ENCODE results near the gene CCDC88B. TPM values are rescaled to one million over a fixed set of nuclear protein-coding genes. Genes with fewer than 3 reads are reported as not detected.
"Not testable (repeated sequence)": the region's sequence is repeated elsewhere in the genome, so short reads cannot be mapped to it uniquely, and the experiment has no call there.

Gene CCDC88B
- total and polyA plus RNA-seq, 2 donors = 2.6 to 10.2 TPM

- Histone ChIP-seq H3K27ac (ENCODE audit: low read depth) (no peak overlapping the region), H3K4me3 (ENCODE audit: low read depth, low read length) (no peak overlapping the region), H3K36me3 (ENCODE audit: insufficient read depth) (peaks cover 2% of the 10 kb centered on the region), H3K4me1 (ENCODE audit: insufficient read depth) (no peaks in the 10 kb centered on the region)
- no peak for DNase-seq (ENCODE audit: extremely low spot score)
- WGBS = 84% methylated on average over 7 of the region's 7 CpGs
These were observed 17.1 kb upstream of the CCDC88B start for GRCh38 chr11:64322925-64323260.

- H3K4me1 ChIP-seq (ENCODE audit: insufficient read depth) = no peaks in the 10 kb centered on the region
- no peak overlapping the region for H3K4me3 ChIP-seq (ENCODE audit: low read depth, low read length)
- peaks cover 2% of the 10 kb centered on the region for H3K36me3 ChIP-seq (ENCODE audit: insufficient read depth)
- WGBS = 68% methylated on average over 5 of the region's 5 CpGs
- DNase-seq (ENCODE audit: extremely low spot score) = no peak
- H3K27ac ChIP-seq (ENCODE audit: low read depth) = no peak overlapping the region
These were observed 16.6 kb upstream of the CCDC88B start for GRCh38 chr11:64323373-64323772.

DNA sequence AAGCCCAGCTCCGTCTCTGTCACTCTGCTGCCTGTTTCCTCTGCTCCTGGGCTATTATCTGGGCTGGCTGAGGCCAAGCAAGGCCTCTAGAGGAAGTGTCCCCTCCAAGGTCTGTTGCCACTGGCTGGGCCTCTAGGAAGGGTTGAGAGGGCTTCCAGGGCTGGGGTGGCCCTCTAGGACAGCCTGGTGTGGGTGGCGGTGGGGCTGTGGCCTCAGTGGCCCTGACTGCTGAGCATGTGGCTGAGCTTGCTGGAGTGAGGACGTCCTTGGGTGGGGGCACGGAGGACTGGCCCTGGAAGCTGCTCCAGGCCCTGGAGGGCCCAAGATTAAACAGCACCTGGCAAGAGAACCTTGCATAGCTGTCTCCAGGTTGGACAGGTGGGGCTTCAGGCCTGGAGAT lies 16.0 kb upstream of the CCDC88B start:
- not testable (repeated sequence) for DNase-seq (ENCODE audit: extremely low spot score); H3K4me3 ChIP-seq (ENCODE audit: low read depth, low read length); H3K4me1 ChIP-seq (ENCODE audit: insufficient read depth); H3K36me3 ChIP-seq (ENCODE audit: insufficient read depth)
- peak overlapping the region; percentile 56 for H3K27ac ChIP-seq (ENCODE audit: low read depth)
- WGBS = 83% methylated on average over 4 of the region's 4 CpGs

DNA sequence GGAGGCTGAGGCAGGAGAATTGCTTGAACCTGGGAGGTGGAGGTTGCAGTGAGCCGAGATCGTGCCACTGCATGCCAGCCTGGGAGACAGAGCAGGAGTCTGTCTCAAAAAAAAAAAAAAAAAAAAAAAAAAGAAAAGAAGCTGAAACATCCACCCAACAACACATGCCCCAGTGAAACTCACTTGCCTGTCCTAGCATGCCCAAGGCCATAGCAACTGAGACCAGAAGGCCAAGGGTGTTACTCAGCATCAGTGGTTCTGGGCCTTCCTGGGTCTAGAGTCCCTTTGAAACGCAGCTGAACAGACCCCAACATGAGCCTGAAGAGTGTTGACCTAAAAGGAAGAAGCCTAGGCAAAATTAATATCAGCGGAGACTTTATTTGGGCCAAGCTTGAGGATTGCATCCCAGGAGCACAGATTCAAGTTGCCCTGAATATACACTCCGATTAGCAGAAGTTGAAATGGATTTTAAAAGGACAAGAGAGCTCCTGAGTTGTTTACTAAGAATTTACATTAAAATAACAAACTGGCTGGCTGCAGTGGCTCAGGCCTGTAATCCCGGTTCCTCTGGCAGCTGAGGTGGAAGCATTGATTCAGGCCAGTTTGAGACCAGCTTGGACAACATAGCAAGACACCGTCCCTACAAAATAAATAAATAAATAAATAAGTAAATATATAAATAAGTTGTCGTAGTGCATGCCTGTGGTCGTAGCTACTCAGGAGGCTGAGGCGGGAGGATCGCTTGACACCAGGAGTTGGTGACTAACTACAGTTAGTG lies 15.1 kb upstream of the CCDC88B start:
- no peaks in the 10 kb centered on the region for H3K4me1 ChIP-seq (ENCODE audit: insufficient read depth)
- peaks cover 2% of the 10 kb centered on the region for H3K36me3 ChIP-seq (ENCODE audit: insufficient read depth)
- H3K4me3 ChIP-seq (ENCODE audit: low read depth, low read length) = no peak overlapping the region
- WGBS = 58% methylated on average over 11 of the region's 11 CpGs
- H3K27ac ChIP-seq (ENCODE audit: low read depth) = peak overlapping the region; percentile 28
- DNase-seq (ENCODE audit: extremely low spot score) = no peak

- no peak overlapping the region for H3K4me3 ChIP-seq (ENCODE audit: low read depth, low read length)
- H3K36me3 ChIP-seq (ENCODE audit: insufficient read depth) = no peaks in the 10 kb centered on the region
- 93% methylated on average over 2 of the region's 2 CpGs for WGBS
- DNase-seq (ENCODE audit: extremely low spot score) = no peak
- no peak overlapping the region for H3K27ac ChIP-seq (ENCODE audit: low read depth)
- H3K4me1 ChIP-seq (ENCODE audit: insufficient read depth) = peaks cover 2% of the 10 kb centered on the region
These were observed 12.6 kb upstream of the CCDC88B start for GRCh38 chr11:64327375-64327774.

DNA sequence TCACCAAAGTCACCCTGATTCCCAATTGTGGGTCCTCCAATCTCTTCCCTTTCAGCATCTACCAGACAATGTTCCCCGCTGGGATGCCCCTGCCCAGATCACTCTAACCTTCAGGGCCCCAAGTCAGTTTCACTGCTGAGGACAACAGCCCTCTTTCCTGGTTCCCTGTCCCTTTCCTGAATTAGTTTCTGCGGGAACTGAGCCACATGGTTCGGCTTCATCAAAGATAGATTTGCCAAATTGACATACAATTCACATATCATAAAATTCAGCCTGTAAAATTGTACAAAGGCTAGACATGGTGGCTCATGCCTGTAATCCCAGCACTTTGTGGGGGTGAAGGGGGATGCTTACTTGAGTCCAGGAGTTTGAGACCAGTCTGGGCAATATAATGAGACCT lies 12.0 kb upstream of the CCDC88B start:
- Histone ChIP-seq H3K27ac (ENCODE audit: low read depth) (no peak overlapping the region), H3K4me3 (ENCODE audit: low read depth, low read length) (no peak overlapping the region), H3K4me1 (ENCODE audit: insufficient read depth) (peaks cover 2% of the 10 kb centered on the region), H3K36me3 (ENCODE audit: insufficient read depth) (no peaks in the 10 kb centered on the region)
- DNase-seq (ENCODE audit: extremely low spot score) = no peak
- WGBS = 91% methylated on average over 3 of the region's 3 CpGs

DNA sequence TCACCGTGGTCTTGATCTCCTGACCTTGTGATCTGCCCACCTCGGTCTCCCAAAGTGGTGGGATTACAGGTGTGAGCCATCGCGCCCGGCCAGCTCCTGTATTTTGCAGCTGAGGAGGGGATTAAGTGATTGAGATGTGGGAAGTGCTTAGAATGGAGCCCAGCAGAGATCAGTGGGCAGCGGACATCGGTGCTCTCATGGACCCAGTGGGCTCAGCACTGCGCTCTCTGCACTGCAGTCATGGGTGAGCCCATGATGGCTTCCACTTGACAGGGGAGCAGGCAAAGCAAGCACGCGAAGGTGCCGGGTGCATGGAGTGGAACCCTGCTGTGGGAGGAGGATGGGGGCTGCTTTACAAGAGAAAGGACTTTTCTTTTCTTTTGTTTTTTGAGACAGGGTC lies 9.1 kb upstream of the CCDC88B start:
- DNase-seq (ENCODE audit: extremely low spot score) = no peak
- H3K4me1 ChIP-seq (ENCODE audit: insufficient read depth) = peaks cover 2% of the 10 kb centered on the region
- 79% methylated on average over 11 of the region's 11 CpGs for WGBS
- H3K4me3 ChIP-seq (ENCODE audit: low read depth, low read length) = no peak overlapping the region
- no peaks in the 10 kb centered on the region for H3K36me3 ChIP-seq (ENCODE audit: insufficient read depth)
- H3K27ac ChIP-seq (ENCODE audit: low read depth) = no peak overlapping the region

DNA sequence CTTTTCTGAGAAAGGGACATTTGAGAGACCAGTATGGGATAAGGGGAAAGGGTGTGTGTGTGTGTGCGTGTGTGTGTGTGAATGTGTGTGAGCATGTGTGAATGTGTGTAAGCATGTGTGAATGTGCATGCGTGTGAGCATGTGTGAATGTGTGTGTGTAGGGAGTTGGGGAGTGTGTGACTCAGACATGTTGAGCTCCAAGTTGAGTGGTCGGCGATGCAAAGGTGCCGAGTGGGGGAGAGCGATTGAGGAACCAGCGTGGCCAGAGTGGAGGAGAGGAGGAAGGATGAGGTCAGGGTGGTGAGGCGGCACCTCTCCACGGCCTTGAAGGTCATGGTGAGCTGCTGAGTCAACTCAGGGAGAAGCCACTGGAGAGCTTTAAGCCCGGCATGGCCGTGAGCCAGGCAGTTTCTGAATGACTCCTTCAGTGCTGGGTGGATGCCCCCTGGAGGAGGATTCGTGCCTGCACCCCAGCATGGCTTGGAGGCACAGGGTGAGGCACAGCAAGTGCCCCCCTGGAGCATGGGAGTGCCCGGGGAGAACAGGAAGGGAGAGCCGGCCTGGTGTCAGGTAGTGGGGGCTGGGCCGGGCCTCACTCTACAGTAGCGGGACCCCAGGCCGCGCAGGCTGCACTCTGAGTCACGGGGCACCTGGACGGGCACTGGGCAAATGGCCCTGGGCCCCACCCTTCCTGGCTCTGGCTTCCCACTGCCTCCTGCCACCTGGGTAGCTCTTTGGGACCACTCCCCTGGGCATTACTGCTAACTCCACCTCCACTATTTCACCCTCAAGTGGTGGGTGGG lies 8.2 kb upstream of the CCDC88B start:
- Histone ChIP-seq H3K27ac (ENCODE audit: low read depth) (no peak overlapping the region), H3K36me3 (ENCODE audit: insufficient read depth) (no peaks in the 10 kb centered on the region), H3K4me3 (ENCODE audit: low read depth, low read length) (no peak overlapping the region), H3K4me1 (ENCODE audit: insufficient read depth) (peaks cover 2% of the 10 kb centered on the region)
- no peak for DNase-seq (ENCODE audit: extremely low spot score)
- 36% methylated on average over 20 of the region's 20 CpGs for WGBS

DNA sequence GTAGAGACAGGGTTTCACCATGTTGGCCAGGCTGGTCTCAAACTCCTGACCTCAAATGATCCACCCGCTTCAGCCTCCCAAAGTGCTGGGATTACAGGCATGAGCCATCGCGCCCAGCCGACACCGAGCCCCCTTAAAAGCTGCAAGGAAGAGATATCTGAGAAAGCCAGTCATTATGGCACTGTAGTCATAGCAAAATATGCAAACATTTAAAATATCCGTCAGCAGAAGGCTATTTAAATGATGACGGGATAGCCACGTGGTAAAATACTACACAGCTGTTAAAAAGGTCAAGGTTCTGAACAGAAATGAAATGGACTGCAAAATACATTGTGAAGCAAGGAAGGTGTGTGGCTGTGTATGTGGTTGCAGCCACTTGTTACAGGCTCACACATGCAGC lies 6.4 kb upstream of the CCDC88B start:
- H3K4me3 ChIP-seq (ENCODE audit: low read depth, low read length) = no peak overlapping the region
- H3K27ac ChIP-seq (ENCODE audit: low read depth) = no peak overlapping the region
- WGBS = 88% methylated on average over 8 of the region's 8 CpGs
- H3K4me1 ChIP-seq (ENCODE audit: insufficient read depth) = peaks cover 2% of the 10 kb centered on the region
- no peaks in the 10 kb centered on the region for H3K36me3 ChIP-seq (ENCODE audit: insufficient read depth)
- DNase-seq (ENCODE audit: extremely low spot score) = no peak

DNA sequence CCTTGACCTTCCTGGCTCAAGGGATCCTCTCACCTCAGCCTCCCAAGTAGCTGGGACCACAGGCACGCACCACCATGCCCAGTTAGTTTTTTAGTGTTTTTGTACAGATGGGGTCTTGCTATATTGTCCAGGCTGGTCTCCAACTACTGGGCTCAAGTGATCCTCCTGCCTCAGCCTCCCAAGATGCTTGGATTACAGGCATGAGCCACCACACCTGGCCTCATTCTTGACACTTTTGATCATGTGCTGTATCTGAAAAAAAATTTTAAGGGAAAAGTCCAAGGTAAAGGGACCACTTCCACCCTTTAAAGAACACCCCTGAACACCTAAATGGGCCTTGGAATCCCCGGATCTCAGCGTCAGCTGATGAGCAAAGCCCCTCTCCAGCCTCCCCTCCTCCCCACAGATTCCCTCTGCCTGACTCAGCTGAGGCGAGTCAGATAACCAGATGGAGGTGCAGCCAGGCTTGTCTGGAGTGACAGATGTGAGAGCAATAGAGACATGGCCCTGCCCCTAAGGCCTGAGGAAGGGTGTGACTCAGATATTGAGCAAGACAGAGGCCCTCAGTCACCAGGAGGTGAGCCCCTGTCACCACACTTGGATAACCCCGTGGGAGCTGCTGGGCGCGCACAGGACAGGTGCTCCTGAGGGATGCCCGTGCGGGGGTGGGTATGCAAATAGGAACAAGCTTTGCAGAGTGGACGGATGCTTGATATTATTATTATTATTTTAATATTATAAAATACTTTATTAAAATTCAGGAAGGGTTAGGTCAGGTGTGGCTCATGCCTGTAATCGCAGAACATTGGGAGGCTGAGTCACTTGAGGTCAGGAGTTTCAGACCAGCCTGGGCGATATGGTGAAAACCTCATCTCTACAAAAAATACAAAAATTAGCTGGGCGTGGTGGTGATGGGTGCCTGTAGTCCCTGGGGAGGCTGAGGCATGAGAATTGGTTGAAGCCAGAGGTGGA lies 5.0 kb upstream of the CCDC88B start:
- DNase-seq (ENCODE audit: extremely low spot score) = no peak
- WGBS = 69% methylated on average over 13 of the region's 13 CpGs
- H3K27ac ChIP-seq (ENCODE audit: low read depth) = no peak overlapping the region

DNA sequence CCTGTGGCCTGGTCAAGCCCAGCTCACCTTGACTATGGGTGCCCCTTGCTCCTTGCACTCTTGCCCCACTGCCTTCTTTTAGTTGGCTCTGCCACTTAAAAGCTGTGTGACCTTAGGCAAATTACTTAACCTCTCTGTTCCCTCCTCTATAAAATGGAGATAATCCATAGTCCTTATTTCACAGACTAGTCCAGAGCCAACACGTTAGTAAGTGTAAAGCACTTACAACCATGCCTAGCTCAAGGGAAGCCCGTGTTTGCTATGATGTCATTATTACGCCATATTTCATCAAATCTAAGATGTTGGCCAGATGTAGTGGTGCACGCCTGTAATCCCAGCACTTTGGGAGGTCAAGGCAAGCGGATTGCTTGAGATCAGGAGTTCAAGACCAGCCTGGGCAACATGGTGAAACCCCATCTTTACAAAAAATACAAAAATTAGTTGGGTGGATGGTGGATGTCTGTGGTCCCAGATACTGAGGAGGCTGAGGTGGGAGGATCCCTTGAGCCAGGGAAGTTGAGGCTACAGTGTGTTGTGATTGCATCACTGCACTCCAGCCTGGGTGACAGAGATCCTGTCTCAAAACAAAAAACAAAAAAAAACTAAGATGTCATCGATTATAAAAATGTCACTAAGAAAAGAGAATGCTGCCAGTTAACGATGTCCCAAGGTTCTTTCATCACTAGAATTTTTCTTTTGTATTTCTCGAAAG lies 2.3 kb upstream of the CCDC88B start:
- H3K4me3 ChIP-seq (ENCODE audit: low read depth, low read length) = no peak overlapping the region

More for the DNA sequence above, 5.0 kb upstream of the CCDC88B start:
- Histone ChIP-seq H3K4me1 (ENCODE audit: insufficient read depth) (peaks cover 2% of the 10 kb centered on the region), H3K4me3 (ENCODE audit: low read depth, low read length) (no peak overlapping the region), H3K36me3 (ENCODE audit: insufficient read depth) (no peaks in the 10 kb centered on the region)

DNA sequence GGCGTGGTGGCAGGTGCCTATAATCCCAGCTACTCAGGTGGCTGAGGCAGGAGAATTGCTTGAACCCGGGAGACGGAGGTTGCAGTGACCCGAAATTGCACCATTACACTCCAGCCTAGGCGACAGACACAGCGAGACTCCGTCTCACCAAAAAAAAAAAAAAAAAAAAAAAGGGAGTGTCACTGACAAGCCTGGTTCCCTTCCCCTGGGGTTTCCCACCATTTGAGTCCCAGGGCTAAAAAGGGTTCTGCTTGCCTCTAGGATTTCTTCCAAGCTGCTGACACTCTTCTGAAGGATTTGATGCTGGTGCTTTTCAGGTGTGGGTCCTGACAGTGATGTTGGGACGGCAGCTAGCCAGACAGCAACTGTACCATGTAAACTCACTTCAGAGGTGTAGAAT lies 1.3 kb upstream of the CCDC88B start:
- Histone ChIP-seq H3K36me3 (ENCODE audit: insufficient read depth) (no peaks in the 10 kb centered on the region), H3K4me3 (ENCODE audit: low read depth, low read length) (no peak overlapping the region), H3K4me1 (ENCODE audit: insufficient read depth) (peaks cover 3% of the 10 kb centered on the region), H3K27ac (ENCODE audit: low read depth) (no peak overlapping the region)
- no peak for DNase-seq (ENCODE audit: extremely low spot score)
- WGBS = 86% methylated on average over 8 of the region's 8 CpGs

More for the DNA sequence above, 2.3 kb upstream of the CCDC88B start:
- Histone ChIP-seq H3K4me1 (ENCODE audit: insufficient read depth) (peaks cover 3% of the 10 kb centered on the region), H3K36me3 (ENCODE audit: insufficient read depth) (no peaks in the 10 kb centered on the region), H3K27ac (ENCODE audit: low read depth) (no peak overlapping the region)
- no peak for DNase-seq (ENCODE audit: extremely low spot score)
- 72% methylated on average over 8 of the region's 8 CpGs for WGBS

DNA sequence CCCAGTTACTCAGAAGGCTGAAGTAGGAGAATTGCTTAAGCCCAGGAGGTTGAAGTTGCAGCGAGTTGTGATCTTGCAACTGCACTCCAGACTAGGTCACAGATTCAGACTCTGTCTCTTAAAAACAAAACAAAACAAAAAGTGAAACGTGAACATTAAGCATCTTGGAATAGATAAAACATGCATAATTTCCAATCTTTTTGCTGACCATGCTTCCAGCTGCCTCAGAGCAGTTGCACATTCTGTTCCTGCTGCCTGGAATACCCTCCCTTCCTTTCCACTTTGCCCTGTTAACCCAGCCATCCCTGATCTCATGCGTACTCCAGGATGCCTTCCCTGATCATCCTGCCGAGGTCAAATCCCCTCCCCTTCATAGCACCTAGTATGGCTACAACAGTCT lies 718 bp upstream of the CCDC88B start:
- no peak for DNase-seq (ENCODE audit: extremely low spot score)

More for the DNA sequence above, 718 bp upstream of the CCDC88B start:
- Histone ChIP-seq H3K4me1 (ENCODE audit: insufficient read depth) (peaks cover 3% of the 10 kb centered on the region), H3K36me3 (ENCODE audit: insufficient read depth) (no peaks in the 10 kb centered on the region), H3K27ac (ENCODE audit: low read depth) (no peak overlapping the region), H3K4me3 (ENCODE audit: low read depth, low read length) (no peak overlapping the region)
- WGBS = 71% methylated on average over 4 of the region's 4 CpGs

Measured in urinary bladder (tissue), 4 donors.